HepG2 (cell line): ENCODE data around the gene PPP1R3C. TPM values are rescaled to one million over a fixed set of nuclear protein-coding genes. Genes with fewer than 3 reads are reported as not detected.

Source experiments
- CCDC6 ChIP-seq: sonication (generic); formaldehyde crosslinking; IDR thresholded peaks from 2 replicates; pipeline ENCODE4 v1.8.1; 2022; ENCODE audit warnings: mild to moderate bottlenecking, missing genetic modification reagents, moderate library complexity
- FOXA3 ChIP-seq: IDR thresholded peaks from 2 replicates; pipeline ENCODE4 v1.6.1; 2016; ENCODE audit warnings: missing genetic modification reagents, missing compliant biosample characterization
- GLI4 ChIP-seq: sonication (generic); formaldehyde crosslinking; IDR thresholded peaks from 2 replicates; pipeline ENCODE4 v1.5.1; 2020; ENCODE audit warnings: missing genetic modification reagents, mild to moderate bottlenecking, moderate library complexity, borderline replicate concordance
- HDAC2 ChIP-seq: sonication (generic); formaldehyde crosslinking; IDR thresholded peaks from 2 replicates; pipeline ENCODE4 v1.4.0; 2020; ENCODE audit warnings: missing genetic modification reagents
- MEF2D ChIP-seq: sonication (generic); formaldehyde crosslinking; IDR thresholded peaks from 2 replicates; pipeline ENCODE4 v1.5.1; 2020; ENCODE audit warnings: mild to moderate bottlenecking, missing genetic modification reagents
- NFE2L2 ChIP-seq: fragments of 150-350 bp; IDR thresholded peaks from 2 replicates; pipeline ENCODE4 v1.6.1; 2014; ENCODE audit warnings: low read length
- NR0B2 ChIP-seq: sonication (generic); formaldehyde crosslinking; IDR thresholded peaks from 2 replicates; pipeline ENCODE4 v1.4.0; 2020; ENCODE audit warnings: mild to moderate bottlenecking, missing genetic modification reagents
- NR1H2 ChIP-seq: sonication (generic); formaldehyde crosslinking; IDR thresholded peaks from 2 replicates; pipeline ENCODE4 v1.8.1; 2022; ENCODE audit warnings: low read depth, missing genetic modification reagents, borderline replicate concordance
- PHB2 ChIP-seq: fragments of 450-650 bp; IDR thresholded peaks from 2 replicates; pipeline ENCODE4 v1.6.1; 2018; ENCODE audit not compliant: partially characterized antibody
- PHF5A ChIP-seq: IDR thresholded peaks from one replicate; pipeline ENCODE4 v1.6.1; 2018; ENCODE audit warnings: low read depth, missing genetic modification reagents; ENCODE audit not compliant: unreplicated experiment
- SAFB2 ChIP-seq: sonication (generic); formaldehyde crosslinking; IDR thresholded peaks from 2 replicates; pipeline ENCODE4 v1.5.1; 2020; ENCODE audit warnings: missing genetic modification reagents, low read depth, mild to moderate bottlenecking, borderline replicate concordance
- ZNF652 ChIP-seq: IDR thresholded peaks from 2 replicates; pipeline ENCODE4 v1.6.1; 2016; ENCODE audit warnings: low read depth, borderline replicate concordance
- ZNF670 ChIP-seq: sonication (generic); formaldehyde crosslinking; IDR thresholded peaks from 2 replicates; pipeline ENCODE4 v1.8.0; 2022; ENCODE audit warnings: mild to moderate bottlenecking, missing genetic modification reagents, borderline replicate concordance
- ZNF672 ChIP-seq: sonication (generic); formaldehyde crosslinking; IDR thresholded peaks from 2 replicates; pipeline ENCODE4 v1.8.1; 2022; ENCODE audit warnings: missing genetic modification reagents
- ZNF740 ChIP-seq: sonication (generic); formaldehyde crosslinking; IDR thresholded peaks from 2 replicates; pipeline ENCODE4 v1.4.0; 2020; ENCODE audit warnings: missing genetic modification reagents
- ZNF792 ChIP-seq: IDR thresholded peaks from 2 replicates; pipeline ENCODE4 v1.6.1; 2016
- ZNF800 ChIP-seq: sonication (generic); formaldehyde crosslinking; IDR thresholded peaks from 2 replicates; pipeline ENCODE4 v1.4.0; 2020; ENCODE audit warnings: missing genetic modification reagents
- polyA plus RNA-seq, 8 experiments: library from polyadenylated mRNA; depleted of rRNA in 3 of 8; stranded (reverse) in 7 of 8; unstranded in 1 of 8; fragments of >200 nt; fragmentation: Illumina TruSeq in 4 of 8; extraction: Trizol in 4 of 8; gene quantifications; 2 replicates each; pipeline versions ENCODE4 v1.2.1 to v1.2.3, GENCODE V29; 2011 to 2016; ENCODE audit warnings: low read depth in 4 of 8, missing spikeins in 1 of 8, mixed read lengths in 1 of 8; ENCODE audit not compliant: insufficient read depth in 1 of 8
- total RNA-seq, 5 experiments: library from RNA; depleted of rRNA; stranded (reverse); fragments of >200 nt; fragmentation: Illumina TruSeq; extraction: Trizol; gene quantifications; 2 replicates each; pipeline ENCODE4 v1.2.3, GENCODE V29; 2016; ENCODE audit warnings: low read depth in 1 of 5
- TF ChIP-seq, protein P1 (sequence below): sonication (generic); formaldehyde crosslinking; IDR thresholded peaks from 2 replicates; pipeline ENCODE4 v1.4.0; 2020; ENCODE audit warnings: missing genetic modification reagents, borderline replicate concordance
- TF ChIP-seq, protein P2 (sequence below): sonication (generic); formaldehyde crosslinking; IDR thresholded peaks from 2 replicates; pipeline ENCODE4 v1.4.0; 2020; ENCODE audit warnings: missing genetic modification reagents, mild to moderate bottlenecking, borderline replicate concordance

PPP1R3C gene
- total and polyA plus RNA-seq, 2 of the 13 experiments (the other 11 are each of a cell fraction or from before 2014, with no cell fraction given): 13.3 to 14.8 TPM

DNA sequence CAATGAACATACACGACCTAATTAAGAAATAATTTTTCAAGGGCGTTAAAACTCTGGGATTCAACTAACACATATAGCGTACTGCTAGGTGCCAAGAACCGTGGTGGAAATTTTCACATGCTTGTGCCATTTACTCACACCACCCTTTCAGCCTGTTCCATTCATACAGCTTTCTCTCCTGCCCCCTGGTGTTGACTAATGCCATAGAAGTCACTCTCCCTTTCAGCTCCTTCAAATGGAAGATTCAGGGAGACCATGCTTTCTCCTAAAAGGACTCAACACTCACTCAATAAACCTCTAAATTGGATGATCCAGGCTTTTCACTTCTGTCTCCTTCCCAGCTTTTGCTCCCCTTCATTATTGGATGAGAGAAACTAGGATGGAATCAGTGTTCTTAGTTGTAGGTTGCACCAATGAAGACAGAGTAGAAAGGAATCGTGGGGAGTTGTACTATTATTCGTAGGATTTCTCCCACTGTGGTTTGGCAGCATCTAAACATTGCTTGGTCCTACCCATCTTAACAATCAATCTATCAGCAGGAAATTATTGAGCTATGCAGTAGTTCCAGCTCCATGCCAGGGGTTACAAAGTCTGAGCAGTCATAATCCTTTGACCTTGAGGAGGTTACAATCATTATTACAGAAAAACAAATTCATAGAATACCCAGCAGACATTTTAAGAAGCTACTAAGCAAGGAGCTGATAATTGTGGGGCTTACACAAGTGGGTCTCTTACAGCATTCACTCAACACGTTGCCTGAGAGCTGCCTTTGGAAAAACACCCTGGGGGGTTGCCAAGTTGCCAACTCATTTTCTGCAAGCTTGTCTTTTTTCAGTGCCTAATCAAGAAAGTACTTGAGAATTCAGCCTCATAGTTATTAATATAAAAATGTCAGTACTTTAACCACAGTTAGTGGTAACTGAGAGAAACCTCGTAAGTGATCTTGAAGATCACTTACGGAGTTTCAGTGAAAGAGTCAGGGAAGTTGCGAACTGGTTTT lies 2.8 kb upstream of the PPP1R3C start (continued):
- TF ChIP-seq, protein P1, sequence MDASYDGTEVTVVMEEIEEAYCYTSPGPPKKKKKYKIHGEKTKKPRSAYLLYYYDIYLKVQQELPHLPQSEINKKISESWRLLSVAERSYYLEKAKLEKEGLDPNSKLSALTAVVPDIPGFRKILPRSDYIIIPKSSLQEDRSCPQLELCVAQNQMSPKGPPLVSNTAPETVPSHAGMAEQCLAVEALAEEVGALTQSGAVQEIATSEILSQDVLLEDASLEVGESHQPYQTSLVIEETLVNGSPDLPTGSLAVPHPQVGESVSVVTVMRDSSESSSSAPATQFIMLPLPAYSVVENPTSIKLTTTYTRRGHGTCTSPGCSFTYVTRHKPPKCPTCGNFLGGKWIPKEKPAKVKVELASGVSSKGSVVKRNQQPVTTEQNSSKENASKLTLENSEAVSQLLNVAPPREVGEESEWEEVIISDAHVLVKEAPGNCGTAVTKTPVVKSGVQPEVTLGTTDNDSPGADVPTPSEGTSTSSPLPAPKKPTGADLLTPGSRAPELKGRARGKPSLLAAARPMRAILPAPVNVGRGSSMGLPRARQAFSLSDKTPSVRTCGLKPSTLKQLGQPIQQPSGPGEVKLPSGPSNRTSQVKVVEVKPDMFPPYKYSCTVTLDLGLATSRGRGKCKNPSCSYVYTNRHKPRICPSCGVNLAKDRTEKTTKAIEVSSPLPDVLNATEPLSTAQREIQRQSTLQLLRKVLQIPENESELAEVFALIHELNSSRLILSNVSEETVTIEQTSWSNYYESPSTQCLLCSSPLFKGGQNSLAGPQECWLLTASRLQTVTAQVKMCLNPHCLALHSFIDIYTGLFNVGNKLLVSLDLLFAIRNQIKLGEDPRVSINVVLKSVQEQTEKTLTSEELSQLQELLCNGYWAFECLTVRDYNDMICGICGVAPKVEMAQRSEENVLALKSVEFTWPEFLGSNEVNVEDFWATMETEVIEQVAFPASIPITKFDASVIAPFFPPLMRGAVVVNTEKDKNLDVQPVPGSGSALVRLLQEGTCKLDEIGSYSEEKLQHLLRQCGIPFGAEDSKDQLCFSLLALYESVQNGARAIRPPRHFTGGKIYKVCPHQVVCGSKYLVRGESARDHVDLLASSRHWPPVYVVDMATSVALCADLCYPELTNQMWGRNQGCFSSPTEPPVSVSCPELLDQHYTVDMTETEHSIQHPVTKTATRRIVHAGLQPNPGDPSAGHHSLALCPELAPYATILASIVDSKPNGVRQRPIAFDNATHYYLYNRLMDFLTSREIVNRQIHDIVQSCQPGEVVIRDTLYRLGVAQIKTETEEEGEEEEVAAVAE (CRISPR knock-in tag): 0 out of 2 replicates have a peak, but pooled peaks have one; percentile 48
- TF ChIP-seq ZNF800 (no peak), NFE2L2 (no peak), HDAC2 (no peak), MEF2D (CRISPR knock-in tag) (no peak), PHB2 (no peak), SAFB2 (CRISPR knock-in tag) (no peak), NR0B2 (no peak), PHF5A (CRISPR knock-in tag) (peak; percentile 49), GLI4 (CRISPR knock-in tag) (no peak), ZNF670 (no peak), ZNF672 (CRISPR knock-in tag) (no peak), FOXA3 (CRISPR knock-in tag) (0 out of 2 replicates have a peak, but pooled peaks have one; percentile 19), CCDC6 (CRISPR knock-in tag) (no peak), ZNF652 (CRISPR knock-in tag) (no peak; the same call in 1 of the 2 replicates), NR1H2 (CRISPR knock-in tag) (no peak), ZNF740 (no peak), ZNF792 (CRISPR knock-in tag) (0 out of 2 replicates have a peak, but pooled peaks have one; percentile 28)
- TF ChIP-seq, protein P2, sequence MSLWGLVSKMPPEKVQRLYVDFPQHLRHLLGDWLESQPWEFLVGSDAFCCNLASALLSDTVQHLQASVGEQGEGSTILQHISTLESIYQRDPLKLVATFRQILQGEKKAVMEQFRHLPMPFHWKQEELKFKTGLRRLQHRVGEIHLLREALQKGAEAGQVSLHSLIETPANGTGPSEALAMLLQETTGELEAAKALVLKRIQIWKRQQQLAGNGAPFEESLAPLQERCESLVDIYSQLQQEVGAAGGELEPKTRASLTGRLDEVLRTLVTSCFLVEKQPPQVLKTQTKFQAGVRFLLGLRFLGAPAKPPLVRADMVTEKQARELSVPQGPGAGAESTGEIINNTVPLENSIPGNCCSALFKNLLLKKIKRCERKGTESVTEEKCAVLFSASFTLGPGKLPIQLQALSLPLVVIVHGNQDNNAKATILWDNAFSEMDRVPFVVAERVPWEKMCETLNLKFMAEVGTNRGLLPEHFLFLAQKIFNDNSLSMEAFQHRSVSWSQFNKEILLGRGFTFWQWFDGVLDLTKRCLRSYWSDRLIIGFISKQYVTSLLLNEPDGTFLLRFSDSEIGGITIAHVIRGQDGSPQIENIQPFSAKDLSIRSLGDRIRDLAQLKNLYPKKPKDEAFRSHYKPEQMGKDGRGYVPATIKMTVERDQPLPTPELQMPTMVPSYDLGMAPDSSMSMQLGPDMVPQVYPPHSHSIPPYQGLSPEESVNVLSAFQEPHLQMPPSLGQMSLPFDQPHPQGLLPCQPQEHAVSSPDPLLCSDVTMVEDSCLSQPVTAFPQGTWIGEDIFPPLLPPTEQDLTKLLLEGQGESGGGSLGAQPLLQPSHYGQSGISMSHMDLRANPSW (CRISPR knock-in tag): no peak
